GM15510 (cell line): Measurements from ENCODE around the gene RPL12.
A peak's percentile ranks its signal among the peaks of the same experiment; 100 is the strongest.

Experiments used
- POLR2A ChIP-seq: IDR thresholded peaks from 3 replicates; pipeline ENCODE4 v1.6.1; 2011; ENCODE audit warnings: borderline replicate concordance; ENCODE audit not compliant: insufficient read length; ENCODE audit errors: extremely low read depth

Gene RPL12

GRCh38 chr9:127450830-127451607 lies at the start of gene RPL12, which contains the start of gene LRSAM1:
RPL12 (minus strand) TSS chr9:127451406; CDS start chr9:127451317, 89 bp downstream.
LRSAM1 (plus strand) TSS chr9:127451510; CDS start chr9:127454528, 3,018 bp downstream.
- TF ChIP-seq POLR2A, result peak; percentile 99

- TF ChIP-seq POLR2A, result no peak
Observed at GRCh38 chr9:127500862-127501261, 49.7 kb upstream of the RPL12 start.

GRCh38 chr9:127500399-127500798 lies 49.2 kb upstream of the RPL12 start:
- no peak for TF ChIP-seq POLR2A

- no peak for TF ChIP-seq POLR2A
Observed at GRCh38 chr9:127498298-127498697, 47.1 kb upstream of the RPL12 start.

DNA sequence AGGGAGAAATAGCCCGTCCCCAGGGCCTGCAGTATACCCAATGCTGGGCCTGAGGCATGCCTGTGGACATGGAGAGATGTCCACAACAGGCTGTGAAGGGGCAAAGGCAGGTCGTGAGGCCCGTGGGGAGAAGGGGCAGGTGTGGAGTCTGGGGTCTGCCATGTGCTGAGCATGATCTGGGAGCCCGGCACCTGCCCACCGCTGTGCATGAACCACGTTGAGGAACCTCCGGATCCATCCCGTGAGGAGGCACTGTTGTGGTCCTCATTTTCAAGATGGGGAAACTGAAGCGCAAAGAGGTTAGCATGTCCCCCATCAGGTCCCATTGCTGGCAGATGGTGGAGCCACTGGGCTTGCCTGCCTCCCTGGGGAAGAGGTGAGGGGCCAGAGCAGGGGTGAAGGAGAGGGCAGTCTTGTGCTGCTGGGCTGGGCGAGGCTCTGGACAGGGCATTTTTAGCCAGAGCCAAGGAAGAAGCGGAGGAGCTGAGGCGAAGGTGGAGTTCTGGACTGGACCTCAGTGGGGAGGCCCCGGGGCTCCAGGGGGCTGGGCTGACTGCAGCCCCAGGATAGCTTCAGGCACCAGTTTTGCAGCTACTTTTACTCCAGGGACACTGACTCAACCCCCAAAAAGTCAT lies 46.6 kb upstream of the RPL12 start:
- no peak for TF ChIP-seq POLR2A

GRCh38 chr9:127496974-127497373 lies 45.8 kb upstream of the RPL12 start:
- no peak for TF ChIP-seq POLR2A

DNA sequence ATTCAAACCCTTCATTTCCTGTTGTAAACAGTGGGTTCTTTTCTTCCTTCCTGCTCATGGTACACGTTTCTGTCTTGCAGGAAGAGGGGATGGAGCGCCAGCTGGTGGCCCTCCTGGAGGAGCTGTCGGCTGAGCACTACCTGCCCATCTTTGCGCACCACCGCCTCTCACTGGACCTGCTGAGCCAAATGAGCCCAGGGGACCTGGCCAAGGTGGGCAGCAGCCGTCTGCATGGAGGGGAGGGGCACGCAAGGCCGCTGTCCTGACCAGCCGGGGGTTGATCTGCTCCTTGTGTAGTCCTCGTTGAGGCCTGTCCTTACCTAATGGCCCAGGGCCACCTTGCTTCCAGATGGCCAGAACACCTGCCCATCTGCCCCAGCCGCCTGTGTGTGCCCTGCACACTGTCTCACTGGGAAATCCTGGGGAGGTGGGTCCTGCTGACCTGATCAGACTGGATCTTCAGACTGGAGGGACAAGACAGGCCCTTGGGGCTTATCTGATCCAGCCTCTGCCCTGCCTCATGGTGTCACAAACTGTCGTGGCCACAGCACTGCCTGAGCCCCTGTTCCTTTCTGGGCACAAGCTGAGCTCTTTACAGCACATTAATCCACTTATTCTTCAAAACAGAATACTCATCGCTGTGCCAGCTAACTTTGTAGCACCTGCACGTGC lies 44.8 kb upstream of the RPL12 start:
- TF ChIP-seq POLR2A, result no peak

DNA sequence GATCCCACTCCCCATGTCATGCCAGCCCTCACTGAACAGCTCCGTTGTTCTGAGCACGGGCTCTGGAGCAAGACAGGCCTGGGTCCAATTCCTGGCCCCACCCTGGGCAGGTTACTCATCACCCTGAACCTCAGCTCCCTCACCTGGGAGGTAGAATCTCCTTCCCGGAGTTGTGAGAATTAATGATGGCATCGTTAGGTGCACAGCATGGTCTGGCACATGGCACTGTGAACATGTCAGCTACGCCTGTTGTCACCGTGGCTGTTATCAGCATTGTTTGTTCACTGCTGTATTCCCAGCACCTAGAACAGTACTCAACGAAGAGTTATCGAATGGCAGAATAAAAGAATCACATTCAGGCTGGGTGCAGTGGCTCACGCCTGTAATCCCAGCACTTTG lies 43.1 kb upstream of the RPL12 start:
- no peak for TF ChIP-seq POLR2A

DNA sequence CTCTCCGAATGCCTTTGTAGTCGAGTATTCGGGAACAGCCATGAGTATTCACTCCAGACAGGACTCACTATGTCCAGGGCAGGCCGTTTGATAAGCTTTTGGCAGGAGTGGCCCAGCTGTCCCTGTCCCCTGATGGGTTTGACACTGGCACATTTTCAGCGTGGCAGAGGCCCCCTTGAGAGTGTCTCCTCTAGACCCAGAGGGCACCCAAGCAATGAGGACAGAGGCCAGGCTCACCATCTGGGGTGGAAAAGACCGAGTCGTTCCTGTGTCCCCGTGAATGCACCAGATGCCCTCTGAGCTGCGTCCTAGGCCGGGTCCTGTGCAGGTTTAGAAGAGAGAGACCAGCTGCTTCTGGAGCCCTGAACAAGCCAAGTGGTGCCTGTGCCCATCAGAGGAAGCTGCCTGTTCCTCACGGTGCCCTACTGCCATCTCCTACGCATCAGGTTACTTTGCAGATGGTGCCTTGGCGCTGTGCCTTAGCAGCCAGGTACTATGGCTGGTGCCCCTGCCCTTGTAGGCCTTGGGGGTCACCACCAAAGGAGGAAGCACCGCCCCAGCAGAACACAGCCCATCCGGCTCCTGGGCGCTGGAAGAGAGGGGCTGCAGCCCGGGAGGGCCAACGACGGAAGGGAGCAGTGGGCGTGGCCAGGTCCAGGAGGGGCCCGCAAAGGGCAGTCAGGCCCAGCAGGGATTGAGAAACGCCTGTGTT lies 42.5 kb upstream of the RPL12 start:
- TF ChIP-seq POLR2A, result no peak

DNA sequence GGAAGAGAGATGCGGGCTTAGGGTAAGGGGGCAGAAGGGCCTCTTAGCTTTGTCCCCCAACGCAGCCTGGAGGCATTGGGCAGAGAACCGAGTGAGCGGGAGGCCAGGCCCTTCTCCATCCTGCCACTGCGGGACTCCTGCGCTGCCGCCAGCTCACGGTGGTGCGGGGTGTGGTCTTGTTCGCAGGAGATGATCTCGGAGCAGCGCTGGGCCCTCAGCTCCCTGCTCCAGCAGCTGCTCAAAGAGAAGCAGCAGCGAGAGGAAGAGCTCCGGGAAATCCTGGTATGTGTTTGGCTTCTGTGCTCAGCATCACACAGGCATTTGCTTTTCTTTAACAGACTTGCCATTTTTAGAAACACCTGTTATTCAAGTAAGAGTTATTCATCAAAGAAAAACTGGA lies 41.4 kb upstream of the RPL12 start:
- TF ChIP-seq POLR2A, result no peak

DNA sequence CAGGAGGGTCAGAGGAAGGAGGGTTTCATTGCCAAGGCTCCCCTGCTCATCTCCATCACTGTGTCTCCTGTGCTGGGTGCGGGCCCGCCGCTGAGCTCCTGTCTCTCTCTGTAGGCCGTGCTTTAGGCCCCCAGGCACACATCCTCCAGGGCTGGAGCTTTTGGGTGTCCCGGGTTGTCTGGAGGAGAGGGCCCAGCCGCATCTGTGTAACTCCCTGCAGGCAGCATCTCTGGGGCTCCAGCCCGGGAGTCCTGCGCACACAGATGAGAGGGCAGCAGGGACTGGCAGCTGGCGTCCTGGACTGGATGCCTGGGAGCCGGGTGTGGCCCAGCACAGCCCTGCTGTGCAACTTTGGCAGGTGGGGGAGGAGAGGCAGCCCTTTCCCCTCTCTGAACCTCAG lies 40.3 kb upstream of the RPL12 start:
- TF ChIP-seq POLR2A, result no peak

- TF ChIP-seq POLR2A, result no peak
Observed at GRCh38 chr9:127490535-127491230, 39.5 kb upstream of the RPL12 start.

- TF ChIP-seq POLR2A, result no peak
Observed at GRCh38 chr9:127489471-127490115, 38.4 kb upstream of the RPL12 start.

GRCh38 chr9:127488946-127489345 lies 37.7 kb upstream of the RPL12 start:
- TF ChIP-seq POLR2A, result no peak
